Measurements from ENCODE around the gene TTLL6.

The TTLL6 gene

DNA sequence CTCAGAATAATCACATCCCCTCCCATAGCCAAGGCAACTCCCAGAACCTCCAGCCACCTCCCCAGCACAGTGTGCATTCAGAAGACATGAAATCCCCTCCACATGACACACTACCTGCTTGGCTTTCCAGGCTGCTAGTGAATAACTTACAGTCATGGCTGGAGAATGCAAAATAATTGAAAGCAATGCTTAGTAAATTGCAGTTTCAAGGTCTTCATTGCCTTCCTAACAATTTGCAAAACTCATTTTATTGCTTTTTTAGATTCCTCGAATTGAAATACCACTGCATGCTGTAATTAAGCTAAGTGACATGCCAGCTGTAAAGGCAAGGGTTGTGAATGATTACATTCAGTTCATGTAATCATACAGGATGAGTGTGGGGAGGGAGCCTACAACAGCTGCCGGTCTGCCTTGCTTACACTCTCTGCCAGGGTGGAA, 59.5 kb downstream of the TTLL6 start:
- FAIRE-seq: peak; percentile 100

DNA sequence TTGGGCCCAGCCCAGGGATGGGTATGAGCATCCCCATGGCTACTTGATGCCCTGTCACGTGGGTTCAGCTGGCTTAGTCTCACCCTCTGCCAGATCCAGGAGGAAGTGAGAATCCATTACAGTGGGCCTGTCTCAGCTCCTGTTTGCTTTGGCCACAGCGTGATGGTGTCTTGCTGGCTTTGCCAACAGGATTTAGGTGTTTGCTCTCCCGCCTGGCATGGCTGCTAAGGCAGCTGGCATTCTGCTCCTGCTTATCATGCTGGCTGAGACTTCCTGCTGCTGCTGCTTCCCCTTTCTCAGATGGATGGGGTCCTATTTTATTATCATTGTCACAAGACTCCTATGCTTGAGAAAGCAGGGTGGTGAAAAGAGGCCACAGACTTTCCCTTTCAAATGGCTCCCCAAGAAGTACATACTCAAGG, 60.2 kb downstream of the TTLL6 start:
- no peak for FAIRE-seq

DNA sequence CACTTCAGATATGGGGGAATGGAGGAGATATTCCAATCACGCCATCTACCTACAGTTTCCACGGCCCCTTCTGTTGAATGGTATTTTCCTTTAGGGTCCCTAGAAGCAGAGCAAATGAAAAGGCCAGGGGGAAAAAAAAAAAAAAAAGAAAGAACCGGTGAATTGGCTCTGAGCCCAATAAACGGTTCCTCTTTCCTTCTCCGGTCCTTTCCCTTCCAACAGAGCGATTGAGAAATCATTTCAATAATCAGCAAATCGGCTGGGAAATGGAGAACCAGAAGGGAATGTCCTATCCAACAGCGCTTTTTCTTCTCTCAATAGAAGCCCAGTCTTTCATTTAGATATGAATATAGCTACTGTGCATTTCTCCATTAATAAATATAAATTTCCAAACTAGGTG, 61.7 kb downstream of the TTLL6 start:
- FAIRE-seq: no peak

DNA sequence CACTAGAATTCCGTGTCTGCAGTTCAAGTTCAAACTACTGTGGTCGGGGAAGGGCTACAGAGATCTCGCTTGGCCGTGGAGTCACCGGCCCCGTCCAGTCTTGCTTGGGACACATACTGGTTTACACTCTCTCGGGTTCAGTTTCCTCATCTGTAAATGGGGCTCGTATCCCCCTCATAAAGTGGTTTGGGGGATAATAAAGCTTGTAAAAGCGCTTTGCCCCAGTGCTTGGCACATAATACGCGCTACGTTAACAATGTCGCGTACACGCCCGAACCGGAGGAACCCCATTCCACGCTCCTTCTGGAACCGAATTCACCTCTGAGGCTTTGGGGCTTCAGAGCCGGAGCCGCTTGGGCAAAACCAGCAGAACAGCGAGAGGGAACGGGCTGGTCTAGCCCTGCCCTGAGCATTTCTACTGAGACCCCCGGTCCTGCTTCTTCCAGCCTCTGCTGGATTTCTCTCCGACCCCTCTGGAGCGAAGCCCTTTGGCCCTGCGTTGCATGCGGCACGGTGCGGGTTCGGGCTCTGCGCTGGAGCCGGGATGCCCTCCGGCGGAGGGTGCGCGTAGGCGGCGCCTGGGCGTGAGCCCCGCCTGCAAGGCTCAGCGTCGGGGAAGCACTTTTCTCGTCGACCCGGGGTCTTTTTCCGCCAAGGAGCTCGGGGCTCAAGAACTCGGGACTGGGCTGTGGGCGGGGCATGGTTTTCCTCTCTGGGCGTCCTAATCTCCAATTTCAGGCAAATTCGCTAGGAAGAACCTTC, 62.3 kb downstream of the TTLL6 start:
- peak; percentile 96 for FAIRE-seq

DNA sequence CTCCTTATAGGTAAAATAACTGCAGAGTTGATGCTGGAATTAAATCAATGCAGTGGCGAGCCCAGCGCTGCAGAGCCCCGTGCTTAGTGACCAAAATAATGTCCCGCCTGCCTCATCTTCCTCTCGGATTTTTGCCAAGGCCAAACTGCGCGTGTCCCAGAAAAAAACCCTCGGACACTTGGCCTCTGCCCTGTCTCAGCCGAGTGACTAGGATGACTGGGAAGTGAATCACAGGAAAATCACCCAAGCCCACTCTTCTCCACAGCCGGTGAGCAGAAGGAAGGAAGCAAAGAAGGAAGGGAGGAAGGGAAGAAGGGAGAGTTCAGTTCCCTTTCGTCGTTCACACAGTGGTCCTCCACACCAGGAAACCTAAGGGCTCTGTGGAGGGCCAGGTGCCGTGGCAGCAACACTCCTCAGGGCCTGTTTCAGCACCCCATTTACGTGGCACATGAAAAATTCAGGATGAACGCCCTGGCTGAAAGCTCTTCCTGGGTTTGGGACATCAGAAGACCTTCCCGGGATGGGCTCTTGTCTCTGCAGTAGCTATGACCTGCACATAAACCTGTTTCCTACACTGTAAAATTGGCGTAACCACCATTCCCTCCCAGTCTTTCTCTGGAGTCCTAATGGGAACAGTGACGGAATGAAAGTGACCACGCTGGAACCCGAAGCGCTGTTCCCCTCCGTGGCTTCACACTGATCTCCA, 63.1 kb downstream of the TTLL6 start:
- peak; percentile 92 for FAIRE-seq

DNA sequence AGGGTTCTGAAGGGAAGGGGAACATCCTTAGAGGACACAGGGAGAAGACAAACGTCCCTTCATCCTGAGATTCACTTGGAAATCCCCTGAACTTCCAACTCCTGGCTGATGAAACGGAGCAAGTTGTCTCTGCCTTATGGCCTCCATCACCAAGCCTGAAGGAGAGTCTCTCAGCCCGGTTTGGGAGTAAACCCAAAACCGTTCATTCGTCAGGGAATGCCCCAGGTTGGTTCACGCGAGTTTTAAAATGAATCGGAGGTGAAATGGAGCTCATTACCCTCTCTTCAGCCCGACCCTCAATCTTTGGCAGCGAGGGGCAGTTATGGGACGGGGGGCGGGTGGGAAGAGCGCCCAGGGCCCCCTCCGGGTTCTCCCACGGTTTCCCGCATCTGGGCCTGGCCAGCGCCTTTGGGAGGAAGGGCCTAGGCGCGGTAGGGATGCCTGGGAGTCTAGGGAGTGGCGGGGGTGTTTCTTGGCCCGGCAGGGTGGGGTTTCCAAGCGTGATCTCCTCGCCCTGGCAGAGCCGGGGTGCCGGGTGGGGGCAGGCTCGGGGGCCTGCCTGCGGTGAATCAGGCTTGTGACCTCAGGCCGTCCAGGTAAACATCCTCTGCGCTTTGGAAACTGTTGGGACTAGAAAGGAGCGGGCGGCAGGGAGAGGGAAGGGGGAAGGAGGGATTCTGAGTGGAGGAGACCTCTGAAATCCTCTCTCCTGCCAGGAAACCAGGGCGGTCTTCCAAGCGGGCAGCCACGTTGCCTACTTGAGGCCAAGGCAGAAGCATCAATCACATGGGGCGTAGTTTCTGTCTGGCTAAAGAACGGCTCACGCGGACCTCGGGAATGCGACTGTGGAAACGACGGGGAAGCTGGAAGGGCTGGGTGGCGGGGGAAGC, 64.4 kb downstream of the TTLL6 start:
- FAIRE-seq: peak; percentile 88

DNA sequence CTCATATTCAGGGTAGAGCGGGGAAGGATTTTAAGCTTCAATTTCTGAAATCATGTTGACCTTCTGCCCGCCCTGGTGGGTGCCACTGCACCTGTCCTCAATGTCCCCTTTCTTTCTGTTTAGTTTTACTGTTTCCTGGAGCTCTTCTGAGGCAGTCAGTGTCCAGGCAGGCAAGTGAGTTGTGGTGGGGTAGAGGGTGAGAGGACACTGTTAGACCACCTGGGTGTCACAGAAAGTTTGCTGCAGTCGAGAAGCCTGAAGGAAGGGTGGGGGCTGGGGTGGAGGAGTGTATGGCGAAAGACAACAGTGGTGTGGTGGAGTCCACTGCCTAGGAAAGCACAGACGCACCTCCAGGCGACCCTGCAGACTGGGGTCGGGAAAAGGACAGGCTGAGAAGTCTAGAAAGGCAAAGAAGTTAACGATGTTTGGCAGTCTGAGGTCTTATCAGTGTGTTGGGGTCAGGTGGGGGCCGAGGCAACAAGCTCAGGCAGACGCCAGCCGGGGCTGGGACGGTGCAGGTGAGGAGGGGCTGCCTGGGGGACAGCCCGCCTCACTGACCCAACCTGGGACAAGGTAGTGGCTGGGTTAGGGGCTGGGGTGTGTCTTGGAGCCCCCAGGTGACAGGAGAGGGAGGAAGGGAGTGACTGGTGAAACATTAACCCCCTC, 65.2 kb downstream of the TTLL6 start:
- no peak for FAIRE-seq

DNA sequence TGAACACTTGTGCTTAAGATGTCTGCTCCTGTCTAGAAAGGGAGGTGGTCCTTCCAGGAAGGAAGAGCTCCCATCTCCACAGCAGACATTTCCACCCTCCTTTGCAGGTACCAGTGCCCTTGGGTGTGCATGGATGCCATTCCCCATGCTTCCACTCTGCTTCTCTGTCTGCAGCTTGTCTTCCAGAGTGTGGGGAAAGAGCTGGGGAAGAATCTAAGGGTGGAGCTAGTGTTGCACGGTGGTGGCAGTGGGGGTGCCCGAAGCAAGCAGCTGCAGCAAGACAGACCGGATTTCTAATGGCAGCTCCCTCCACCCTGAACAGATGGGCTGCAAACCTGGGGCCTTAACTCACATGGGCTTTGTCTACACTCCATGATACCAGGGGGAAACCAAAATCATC, 65.9 kb downstream of the TTLL6 start:
- peak; percentile 63 for FAIRE-seq

DNA sequence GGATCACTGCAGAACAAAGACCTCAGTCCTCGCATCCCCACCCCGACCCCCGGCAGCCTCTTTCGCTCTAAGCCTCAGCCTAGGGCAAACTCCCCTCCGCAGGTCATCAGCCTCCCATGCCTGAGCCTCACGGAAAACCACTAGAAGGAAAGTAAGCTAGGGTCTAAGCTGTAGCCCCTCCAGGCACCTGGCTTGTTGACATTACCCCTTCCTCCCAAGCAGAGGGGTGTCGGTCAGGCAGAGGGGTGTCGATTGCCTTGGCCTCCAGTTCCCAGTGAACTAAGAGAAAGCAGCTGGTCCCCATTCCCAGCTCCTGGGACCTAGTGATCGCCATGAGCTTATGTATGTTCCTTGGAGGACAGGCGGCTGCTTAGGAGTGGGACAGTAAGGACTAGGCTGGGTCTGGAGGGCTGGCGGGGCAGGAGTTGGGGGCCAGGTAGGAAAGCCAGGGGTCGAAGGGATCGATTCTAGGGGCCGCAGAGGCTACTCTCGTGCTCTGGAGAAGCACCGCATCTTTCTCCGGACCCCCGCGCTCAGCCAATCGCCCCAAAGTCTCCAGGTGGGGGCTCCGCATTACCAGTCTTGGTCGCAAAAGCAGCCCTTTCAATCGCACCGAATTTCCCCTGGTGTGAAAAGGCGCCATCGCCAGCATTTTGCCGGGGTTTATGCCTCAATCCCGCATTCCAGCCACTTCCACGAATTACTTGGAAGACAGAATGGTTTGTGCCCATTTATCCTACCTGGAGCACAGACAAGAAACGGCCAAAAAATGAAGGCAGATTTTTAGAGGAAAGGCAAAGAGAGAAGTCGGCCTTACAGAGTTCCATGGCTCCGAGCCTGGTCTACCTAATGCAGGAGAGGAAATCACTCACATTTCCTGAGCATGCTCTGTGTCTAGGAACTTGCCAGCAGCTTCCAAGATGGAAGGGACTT, 67.1 kb downstream of the TTLL6 start:
- FAIRE-seq: peak; percentile 13

DNA sequence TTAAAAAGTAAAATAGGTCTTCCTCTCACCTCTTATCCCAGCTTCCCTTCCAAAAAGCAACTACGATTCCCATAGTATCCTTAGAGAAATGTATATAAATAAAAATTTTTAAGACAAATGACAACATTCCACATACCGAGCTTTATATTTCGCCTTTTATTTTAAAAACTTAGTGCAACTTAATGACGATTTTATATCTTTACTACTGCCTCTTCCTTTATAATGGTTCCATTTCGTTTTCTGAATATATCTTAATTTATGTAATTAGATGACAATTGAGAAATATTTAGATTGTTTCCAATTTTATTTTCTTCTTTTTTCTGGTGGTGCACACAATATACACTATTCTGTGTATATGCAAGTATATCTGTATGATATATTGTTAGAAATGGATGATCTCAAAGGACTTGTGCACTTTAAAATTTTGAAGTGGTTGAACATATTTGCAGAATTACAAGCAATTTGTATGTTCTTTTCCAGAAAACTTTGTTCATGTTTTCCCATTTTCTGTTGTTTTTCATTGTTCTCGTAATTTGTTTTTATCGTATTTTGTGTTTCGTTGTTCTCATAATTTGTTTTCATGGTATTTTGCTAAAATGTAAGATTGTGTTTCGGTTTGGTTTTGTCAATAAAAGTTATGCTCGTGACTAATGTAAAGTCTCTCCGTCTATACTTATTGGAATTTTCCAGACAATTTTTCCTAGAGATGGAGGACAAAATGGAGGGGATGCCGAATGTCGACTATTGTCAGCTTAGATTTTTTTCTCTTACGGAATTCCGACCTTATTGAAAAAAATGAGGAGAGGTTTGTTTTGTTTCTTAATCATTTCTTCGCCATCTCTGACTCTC, 68.1 kb downstream of the TTLL6 start:
- FAIRE-seq: peak; percentile 94

DNA sequence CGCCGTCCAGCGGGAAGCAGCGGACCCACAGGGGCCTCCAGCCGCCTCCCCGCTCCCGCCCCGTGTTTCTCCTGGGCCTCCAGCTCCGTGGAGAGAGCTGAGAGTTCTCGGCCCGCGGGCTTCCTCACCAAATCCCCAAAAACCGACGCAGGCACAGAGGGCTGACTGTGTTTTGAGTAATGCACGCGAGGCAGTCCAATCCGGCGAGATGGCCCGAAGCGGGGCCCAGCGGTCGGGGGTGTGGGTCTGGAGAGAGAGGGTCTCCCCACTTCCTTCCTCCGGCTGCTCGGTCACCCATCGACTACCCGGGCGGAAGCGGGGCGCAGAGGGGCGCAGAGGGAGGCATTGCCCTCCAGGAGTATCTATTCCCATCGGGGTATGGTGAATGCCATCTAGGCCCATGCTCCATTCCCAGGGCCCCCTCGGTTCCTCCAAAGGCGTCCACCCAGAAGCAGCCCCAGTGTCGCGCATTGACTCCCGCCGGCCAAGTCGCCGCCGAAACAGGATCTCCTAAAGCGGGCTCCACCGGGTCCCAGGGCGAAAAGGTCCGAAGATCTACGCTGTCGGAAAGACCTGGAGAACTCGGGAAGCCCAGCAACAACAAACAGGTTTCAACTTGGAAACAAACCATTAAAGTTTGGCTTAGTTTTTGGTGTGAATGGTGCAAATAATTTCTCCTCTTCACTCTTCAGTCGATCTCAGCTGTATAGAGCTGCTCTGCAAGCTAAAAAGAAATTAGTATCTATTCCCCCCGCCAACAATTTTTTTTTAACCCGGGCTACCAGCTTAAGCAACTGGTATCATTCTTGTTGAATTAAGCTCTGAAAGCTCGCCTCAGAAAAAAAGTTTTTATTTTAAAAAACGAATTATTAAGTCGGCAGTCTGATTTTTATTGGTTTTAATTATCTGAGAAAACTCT, 69.3 kb downstream of the TTLL6 start:
- no peak for FAIRE-seq

DNA sequence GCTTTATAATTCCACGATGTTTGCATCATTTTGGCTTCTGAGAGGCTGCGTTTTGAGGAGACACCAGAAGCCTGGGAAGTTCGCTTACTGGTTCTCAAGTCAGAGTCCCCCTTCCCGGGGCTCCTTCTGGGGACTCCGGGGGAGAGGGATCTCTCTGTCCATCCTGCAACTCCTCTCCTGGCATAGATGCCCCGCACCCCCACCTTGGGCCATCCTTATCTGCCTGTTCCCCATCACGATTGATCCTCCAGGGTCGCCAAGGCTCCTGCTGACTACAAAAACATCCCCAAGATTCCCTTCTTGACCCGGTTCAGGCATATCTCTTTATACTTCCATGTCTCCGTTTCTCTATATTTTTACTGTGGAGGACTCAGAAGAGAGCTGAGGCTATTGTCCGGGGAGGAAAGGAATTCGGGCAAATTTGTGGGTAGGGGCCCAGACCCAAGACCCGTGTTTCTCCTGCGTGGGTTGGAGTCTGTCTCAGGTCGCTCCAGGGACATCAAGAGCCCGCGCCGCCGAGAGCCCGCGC, 70.0 kb downstream of the TTLL6 start:
- FAIRE-seq: no peak

DNA sequence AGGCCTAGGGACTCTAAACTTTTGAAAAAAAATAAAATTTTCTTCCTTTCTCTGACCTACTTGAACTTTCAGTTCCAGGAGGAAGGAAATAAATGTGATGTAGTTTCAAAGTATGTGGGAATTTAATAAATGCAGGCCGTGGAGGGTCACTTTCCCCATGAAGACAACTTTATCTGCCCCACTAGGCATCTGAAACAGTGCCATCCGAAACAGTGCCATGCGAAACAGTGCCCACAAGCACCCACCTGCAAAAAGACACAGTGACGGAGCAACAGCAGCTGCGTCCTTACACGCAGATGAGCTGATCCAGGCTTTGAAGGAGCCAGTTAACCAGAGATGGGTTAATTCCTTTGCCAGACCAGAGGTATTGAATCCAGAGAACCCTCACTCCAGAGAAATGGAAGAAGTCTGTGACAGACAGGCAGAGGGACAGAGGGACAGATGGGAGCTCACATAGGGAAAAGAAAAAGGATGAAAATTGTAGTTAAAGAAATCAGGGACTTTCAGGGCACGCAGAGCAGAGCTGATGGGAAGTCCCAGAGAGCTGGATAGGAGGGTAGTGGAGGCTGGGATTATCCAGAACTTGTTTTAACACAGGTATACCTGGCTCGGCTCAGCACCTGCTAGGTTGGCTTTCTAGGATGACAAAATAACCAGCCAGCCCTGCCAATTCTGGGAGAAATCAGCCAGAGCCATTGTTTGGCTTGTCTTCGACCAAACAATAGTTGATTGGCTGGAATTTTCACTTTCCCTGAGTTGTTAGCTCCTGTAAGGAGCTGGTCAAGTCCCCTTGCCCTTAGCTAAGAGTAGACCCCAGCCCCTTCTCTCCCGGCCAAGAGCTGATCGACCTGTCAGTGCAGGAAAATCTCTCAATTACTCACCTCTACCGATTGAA, 71.4 kb downstream of the TTLL6 start:
- no peak for FAIRE-seq

DNA sequence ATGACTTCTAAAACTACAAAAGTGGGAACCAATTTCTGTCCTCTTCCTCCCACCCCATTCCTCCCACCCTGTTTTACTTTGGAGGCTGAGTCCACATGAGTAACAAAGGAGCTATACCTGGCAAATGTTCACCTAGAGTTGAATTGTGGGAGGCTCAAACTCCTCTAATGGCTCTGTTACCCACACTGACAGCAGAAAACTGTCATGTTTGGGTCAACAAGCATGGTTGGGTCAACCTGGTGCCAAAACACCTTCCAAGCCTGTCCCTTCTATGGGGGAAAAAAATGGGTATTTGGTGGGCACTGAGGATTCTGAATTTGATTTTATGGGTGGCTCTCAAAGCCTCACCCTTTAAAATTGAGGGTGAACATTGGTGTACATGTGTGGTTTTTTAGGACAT, 76.5 kb downstream of the TTLL6 start:
- no peak for FAIRE-seq

DNA sequence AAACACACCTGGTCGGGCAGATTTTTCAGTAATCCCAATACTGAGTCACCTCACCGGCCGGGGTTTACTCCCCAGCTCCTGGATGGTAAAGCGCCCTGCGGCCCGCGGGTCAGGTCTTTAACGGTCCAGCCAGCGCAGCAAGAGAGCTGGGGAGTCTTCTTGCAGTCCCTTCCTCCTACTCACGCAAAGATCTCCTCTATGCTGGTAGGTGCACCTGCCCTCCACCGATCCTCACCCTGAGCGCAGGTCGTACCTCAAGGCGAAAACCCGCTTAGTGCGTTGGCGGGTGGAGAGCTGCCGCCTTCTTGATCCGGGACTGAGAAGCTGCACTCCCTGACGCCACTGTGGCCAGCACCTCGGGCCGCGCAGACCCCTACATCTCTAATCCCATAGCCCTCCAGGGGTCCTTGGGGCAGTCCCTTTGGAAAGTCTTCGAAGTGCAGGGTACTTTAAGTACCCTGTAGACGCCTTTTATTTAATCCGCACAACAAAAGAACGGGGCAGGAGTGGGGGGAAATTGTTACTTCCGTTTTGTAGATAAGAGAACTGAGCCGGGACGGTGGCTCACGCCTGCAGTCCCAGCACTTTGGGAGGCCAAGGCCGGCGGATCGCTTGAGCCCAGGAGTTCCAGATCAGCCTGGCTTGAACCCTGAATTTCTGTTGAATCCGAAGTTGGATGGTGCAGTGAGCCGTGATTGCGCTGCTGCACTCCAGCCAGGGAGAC, 78.1 kb downstream of the TTLL6 start:
- no peak for FAIRE-seq

DNA sequence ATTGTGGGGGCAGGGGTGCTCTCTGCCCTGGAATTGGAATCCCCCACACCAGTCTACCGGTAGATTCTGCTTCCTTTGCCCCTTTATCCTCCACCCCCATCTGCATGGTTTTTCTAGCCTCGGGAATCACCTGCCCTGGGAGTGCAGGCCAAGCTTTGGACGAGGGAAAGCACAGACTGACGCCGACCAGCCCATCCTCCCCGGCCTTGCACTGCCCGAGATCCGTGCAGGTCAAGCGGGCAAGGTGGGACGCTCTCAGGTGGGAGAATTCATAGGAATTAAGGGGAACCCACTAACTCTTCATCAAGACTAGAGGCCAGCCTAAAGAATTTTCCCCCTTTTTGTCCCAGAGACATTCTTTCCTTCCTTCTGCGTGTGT, 78.6 kb downstream of the TTLL6 start:
- no peak for FAIRE-seq

DNA sequence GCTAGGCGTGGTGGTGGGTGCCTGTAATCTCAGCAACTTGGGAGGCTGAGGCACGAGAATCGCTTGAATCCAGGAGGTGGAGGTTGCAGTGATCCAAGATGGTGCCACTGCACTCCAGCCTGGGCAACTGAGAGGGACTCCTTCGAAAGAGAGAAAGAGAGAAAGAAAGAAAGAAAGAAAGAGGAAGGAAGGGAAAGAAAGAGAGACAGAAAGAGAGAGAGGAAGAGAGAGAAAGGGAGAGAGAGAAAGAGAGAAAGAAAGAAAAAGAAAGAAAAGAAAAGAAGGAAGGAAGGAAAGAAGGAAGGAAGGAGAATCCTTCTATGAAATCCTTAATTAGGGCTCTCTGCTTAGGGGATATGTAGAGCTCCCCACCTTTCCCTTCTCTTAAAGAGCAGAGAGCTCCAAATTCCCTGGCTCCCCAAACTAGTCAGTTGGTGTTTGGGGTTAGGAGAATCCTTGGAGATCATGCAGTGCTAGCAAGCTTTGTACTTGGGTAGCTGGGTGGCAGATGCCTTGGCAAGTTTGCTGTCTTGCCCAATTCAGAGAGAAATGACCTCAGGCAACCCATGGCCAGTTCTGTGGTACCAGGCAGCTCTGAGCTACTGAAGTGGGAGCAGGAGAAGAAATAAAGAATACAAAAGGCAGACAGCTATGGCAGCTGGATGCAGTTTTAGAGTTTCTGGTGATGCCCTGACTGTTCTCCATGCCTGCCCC, 79.5 kb downstream of the TTLL6 start:
- FAIRE-seq: no peak
